Gastrocnemius medialis (tissue), 4 donors: ENCODE results near the gene KHDRBS2.

Experiments
- POLR2A ChIP-seq, 2 donors: fragments of 450-650 bp; IDR thresholded peaks; one replicate each; pipeline ENCODE4 v1.6.1; 2017; ENCODE audit warnings: antibody characterized with exemption in 2 of 2, mild to moderate bottlenecking in 2 of 2, moderate library complexity in 2 of 2
- TF ChIP-seq, protein P1 (sequence below), 5 experiments: fragments of 450-650 bp in 3 of 5; fragments of 200-600 bp in 2 of 5; sonication (generic) in 2 of 5; IDR thresholded peaks in 4 of 5; conservative IDR thresholded peaks in 1 of 5; 1 replicate in 4 of 5; 2 replicates in 1 of 5; pipeline ENCODE4 v1.5.1; 2016 to 2019; ENCODE audit warnings: antibody characterized with exemption in 5 of 5, mild to moderate bottlenecking in 3 of 5, moderate library complexity in 3 of 5

- TF ChIP-seq, protein P1, sequence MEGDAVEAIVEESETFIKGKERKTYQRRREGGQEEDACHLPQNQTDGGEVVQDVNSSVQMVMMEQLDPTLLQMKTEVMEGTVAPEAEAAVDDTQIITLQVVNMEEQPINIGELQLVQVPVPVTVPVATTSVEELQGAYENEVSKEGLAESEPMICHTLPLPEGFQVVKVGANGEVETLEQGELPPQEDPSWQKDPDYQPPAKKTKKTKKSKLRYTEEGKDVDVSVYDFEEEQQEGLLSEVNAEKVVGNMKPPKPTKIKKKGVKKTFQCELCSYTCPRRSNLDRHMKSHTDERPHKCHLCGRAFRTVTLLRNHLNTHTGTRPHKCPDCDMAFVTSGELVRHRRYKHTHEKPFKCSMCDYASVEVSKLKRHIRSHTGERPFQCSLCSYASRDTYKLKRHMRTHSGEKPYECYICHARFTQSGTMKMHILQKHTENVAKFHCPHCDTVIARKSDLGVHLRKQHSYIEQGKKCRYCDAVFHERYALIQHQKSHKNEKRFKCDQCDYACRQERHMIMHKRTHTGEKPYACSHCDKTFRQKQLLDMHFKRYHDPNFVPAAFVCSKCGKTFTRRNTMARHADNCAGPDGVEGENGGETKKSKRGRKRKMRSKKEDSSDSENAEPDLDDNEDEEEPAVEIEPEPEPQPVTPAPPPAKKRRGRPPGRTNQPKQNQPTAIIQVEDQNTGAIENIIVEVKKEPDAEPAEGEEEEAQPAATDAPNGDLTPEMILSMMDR (IDR thresholded peaks at IDR 0.05 in 4 of 5, conservative IDR thresholded peaks at IDR 0.05 in 1 of 5) = no peak
- TF ChIP-seq POLR2A (IDR thresholded peaks at IDR 0.05) = no peak
Measured at GRCh38 chr6:61935242-61935846, 350.7 kb downstream of the KHDRBS2 start.
